HG02938 (cell line): Measurements from ENCODE around the gene ZDHHC7.

Experiments
- ATAC-seq: cut with Tn5 transposase; IDR thresholded peaks from one replicate; pipeline ENCODE4 v1.9.1; 2021; ENCODE audit warnings: mild to moderate bottlenecking, moderate library complexity; ENCODE audit not compliant: unreplicated experiment

The ZDHHC7 gene

GRCh38 chr16:84925092-84925772 is 86.1 kb downstream of the ZDHHC7 start:
- no peak for ATAC-seq

GRCh38 chr16:84924331-84925091 is 86.8 kb downstream of the ZDHHC7 start:
- ATAC-seq, result no peak
